Esophagus (tissue), 2 donors: ENCODE measurements around the gene EFCAB6. TPM values are rescaled to one million over a fixed set of nuclear protein-coding genes. Genes with fewer than 3 reads are reported as not detected.

Experiments
- H3K27ac ChIP-seq, 2 donors: one replicate each; pipeline ENCODE4 v1.5.1; 2013; ENCODE audit warnings: low read depth in 2 of 2, mild to moderate bottlenecking in 2 of 2, inconsistent platforms in 1 of 2, low read length in 1 of 2, moderate library complexity in 1 of 2
- H3K27me3 ChIP-seq, 2 donors: one replicate each; pipeline ENCODE4 v1.6.1; 2013; ENCODE audit warnings: low read length in 2 of 2, control low read depth in 1 of 2, mild to moderate bottlenecking in 1 of 2; ENCODE audit not compliant: insufficient read depth in 2 of 2, control insufficient read depth in 1 of 2
- H3K36me3 ChIP-seq, 2 donors: one replicate each; pipeline ENCODE4 v1.6.1; 2013; ENCODE audit warnings: low read length in 1 of 2; ENCODE audit not compliant: control insufficient read depth in 2 of 2, insufficient read depth in 2 of 2
- H3K4me1 ChIP-seq, 2 donors: one replicate each; pipeline ENCODE4 v1.6.1; 2013; ENCODE audit warnings: low read length in 1 of 2; ENCODE audit not compliant: control insufficient read depth in 2 of 2, insufficient read depth in 2 of 2
- H3K4me3 ChIP-seq, 2 donors: one replicate each; pipeline ENCODE4 v1.5.1; 2013; ENCODE audit warnings: low read length in 2 of 2, mild to moderate bottlenecking in 2 of 2, low read depth in 1 of 2, moderate library complexity in 1 of 2
- H3K9me3 ChIP-seq, 2 donors: one replicate each; pipeline ENCODE4 v1.6.1; 2013; ENCODE audit warnings: mild to moderate bottlenecking in 2 of 2, low read depth in 1 of 2, low read length in 1 of 2, moderate library complexity in 1 of 2; ENCODE audit not compliant: control insufficient read depth in 2 of 2, insufficient read depth in 1 of 2
- WGBS, 2 donors: extraction: QIAGEN DNeasy Blood & Tissue Kit; methylation state at CpG; one replicate each; pipeline ENCODE4 v1.1.7; 2013; 5-methylcytosine and 5-hydroxymethylcytosine counted together
- polyA plus RNA-seq, 2 donors: library from polyadenylated mRNA; stranded (reverse); fragments of 200-250 nt; gene quantifications; one replicate each; pipeline ENCODE4 v1.2.3, GENCODE V29; 2013
- donor health status: healthy with polysubstance abuse.
- donor health status: Bipolar disorder and iron deficiency.

EFCAB6 gene
- polyA plus RNA-seq, 2 donors, result 0.24 to 0.29 TPM

GRCh38 chr22:43491737-43492136 lies 320.4 kb downstream of the EFCAB6 start:
- H3K27me3 ChIP-seq, result no peaks in the 10 kb centered on the region
- WGBS, 2 donors, result 96 to 100% methylated on average over 1 of the region's 1 CpG
- H3K27ac ChIP-seq, result no peak overlapping the region
- no peaks in the 10 kb centered on the region for H3K4me1 ChIP-seq
- H3K9me3 ChIP-seq, result no peaks in the 10 kb centered on the region
- H3K4me3 ChIP-seq, result no peak overlapping the region
- H3K36me3 ChIP-seq, result no peaks in the 10 kb centered on the region

- Histone ChIP-seq H3K27ac (no peak overlapping the region), H3K36me3 (no peaks in the 10 kb centered on the region), H3K9me3 (no peaks in the 10 kb centered on the region), H3K4me3 (no peak overlapping the region), H3K27me3 (no peaks in the 10 kb centered on the region), H3K4me1 (no peaks in the 10 kb centered on the region)
- 55 to 58% methylated on average over 3 of the region's 3 CpGs for WGBS, 2 donors
Measured at GRCh38 chr22:43491177-43491576, 320.9 kb downstream of the EFCAB6 start.

GRCh38 chr22:43490311-43490710 lies 321.8 kb downstream of the EFCAB6 start:
- no peaks in the 10 kb centered on the region for H3K27me3 ChIP-seq

DNA sequence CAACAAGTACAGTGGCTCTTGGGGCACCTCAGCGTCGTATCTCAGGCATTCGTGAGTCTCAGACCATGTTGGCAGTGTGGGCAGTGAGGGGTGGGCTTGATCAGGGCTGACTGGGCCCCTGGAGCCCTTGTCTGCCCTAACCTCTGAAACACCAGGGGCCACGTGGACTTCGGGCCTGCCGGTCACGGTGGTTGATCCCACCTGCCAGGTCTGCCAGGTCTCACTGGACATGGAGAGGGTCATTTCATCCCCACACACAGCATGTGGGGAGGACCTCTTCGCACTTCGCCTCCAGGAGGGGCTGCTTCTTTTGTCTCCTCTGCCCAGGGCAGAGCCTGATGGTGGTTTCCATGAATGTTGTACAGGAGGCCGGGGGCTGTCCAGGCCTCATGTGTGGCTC lies 323.2 kb downstream of the EFCAB6 start:
- Histone ChIP-seq H3K4me1 (no peaks in the 10 kb centered on the region), H3K27ac (no peak overlapping the region), H3K36me3 (no peaks in the 10 kb centered on the region), H3K4me3 (no peak overlapping the region), H3K27me3 (no peaks in the 10 kb centered on the region), H3K9me3 (no peaks in the 10 kb centered on the region)
- WGBS, 2 donors, result 77 to 86% methylated on average over 10 of the region's 10 CpGs

More at GRCh38 chr22:43490311-43490710, 321.8 kb downstream of the EFCAB6 start:
- no peak overlapping the region for H3K4me3 ChIP-seq
- 74 to 80% methylated on average over 7 of the region's 7 CpGs for WGBS, 2 donors
- H3K27ac ChIP-seq, result no peak overlapping the region
- no peaks in the 10 kb centered on the region for H3K36me3 ChIP-seq
- H3K9me3 ChIP-seq, result no peaks in the 10 kb centered on the region
- no peaks in the 10 kb centered on the region for H3K4me1 ChIP-seq

DNA sequence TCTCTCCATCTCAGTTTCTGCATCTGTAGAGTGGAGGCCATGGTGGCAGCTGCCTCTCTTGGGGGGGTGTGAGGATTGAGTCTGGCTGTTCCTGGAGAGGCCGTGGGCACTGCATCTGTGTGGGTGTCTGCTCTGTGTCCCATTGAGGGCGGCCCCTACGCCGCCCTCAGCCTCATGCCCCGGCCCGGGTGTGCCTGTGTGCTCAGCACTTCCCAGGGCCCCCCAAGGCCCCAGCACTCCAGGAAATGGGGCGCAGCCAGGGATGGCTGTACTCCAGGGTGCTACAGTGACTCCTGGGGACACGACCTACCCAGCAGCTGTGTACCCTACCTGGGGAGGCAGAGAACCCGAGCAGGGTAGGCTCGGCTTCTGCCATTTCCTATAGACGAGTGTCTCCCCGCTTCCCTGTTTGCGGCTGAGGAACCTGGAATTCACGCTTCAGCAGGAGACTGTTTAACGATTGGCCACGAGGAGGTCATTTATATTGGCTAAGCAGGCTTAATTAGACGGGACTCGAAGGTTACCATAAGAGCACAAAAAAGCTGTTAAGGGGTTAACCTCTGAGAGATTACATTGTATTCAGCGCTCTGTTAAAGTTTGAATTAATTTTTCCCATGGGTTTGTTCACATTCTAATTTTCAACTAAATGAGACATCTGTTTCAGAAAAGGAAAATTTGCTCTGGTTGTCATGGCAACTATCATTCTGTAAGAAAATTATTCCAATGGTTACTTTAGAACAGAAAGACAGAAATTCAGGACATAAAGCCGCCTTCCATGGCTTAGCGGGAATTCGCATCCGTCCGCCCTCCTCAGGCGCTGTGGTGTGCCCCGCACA lies 323.9 kb downstream of the EFCAB6 start:
- Histone ChIP-seq H3K4me3 (no peak overlapping the region), H3K36me3 (no peaks in the 10 kb centered on the region), H3K27me3 (no peaks in the 10 kb centered on the region), H3K27ac (no peak overlapping the region), H3K4me1 (no peaks in the 10 kb centered on the region), H3K9me3 (no peaks in the 10 kb centered on the region)
- 67 to 69% methylated on average over 26 of the region's 26 CpGs for WGBS, 2 donors

DNA sequence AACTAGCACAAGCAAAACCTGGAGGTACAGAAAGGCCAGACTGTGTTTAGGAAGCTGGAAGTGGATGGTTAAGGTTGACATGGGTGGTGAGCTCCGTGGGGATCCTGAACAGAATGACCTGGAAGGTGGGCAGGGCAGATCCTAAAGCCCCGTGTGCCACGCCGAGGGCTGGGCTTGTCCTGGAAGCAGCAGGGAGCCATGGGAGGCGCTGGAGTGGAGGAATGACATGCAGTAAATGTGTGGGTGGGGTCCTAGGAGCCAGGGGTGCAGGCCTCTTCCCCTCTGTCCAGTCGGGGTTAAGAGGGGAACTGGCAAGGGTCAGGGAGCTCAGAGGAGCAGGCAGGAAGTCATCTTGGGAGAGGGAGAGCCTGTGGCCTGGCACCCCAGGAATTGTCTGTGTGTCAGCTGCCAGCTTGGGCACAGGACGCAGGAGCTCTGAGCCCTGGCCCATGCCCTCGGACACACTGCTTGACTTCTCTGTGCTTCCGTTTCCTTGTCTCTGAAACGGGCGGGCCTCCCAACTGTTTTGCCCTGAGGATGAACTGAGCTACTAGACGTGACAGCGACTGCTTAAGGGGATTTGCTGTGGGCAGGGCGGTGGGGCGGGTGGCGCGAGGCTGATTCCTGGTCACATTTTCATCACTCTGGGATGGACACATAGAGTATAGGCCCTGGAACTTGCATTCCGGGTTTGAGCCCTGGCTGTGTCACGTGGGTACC lies 324.6 kb downstream of the EFCAB6 start:
- Histone ChIP-seq H3K9me3 (no peaks in the 10 kb centered on the region), H3K4me1 (no peaks in the 10 kb centered on the region), H3K4me3 (no peak overlapping the region), H3K36me3 (no peaks in the 10 kb centered on the region), H3K27me3 (no peaks in the 10 kb centered on the region), H3K27ac (no peak overlapping the region)
- 67 to 69% methylated on average over 19 of the region's 19 CpGs for WGBS, 2 donors

GRCh38 chr22:43485502-43486089 lies 326.5 kb downstream of the EFCAB6 start:
- WGBS, 2 donors, result 62 to 65% methylated on average over 20 of the region's 20 CpGs
- Histone ChIP-seq H3K4me3 (no peak overlapping the region), H3K9me3 (no peaks in the 10 kb centered on the region), H3K27ac (no peak overlapping the region), H3K27me3 (no peaks in the 10 kb centered on the region), H3K36me3 (no peaks in the 10 kb centered on the region), H3K4me1 (no peaks in the 10 kb centered on the region)

GRCh38 chr22:43484227-43484626 lies 327.9 kb downstream of the EFCAB6 start:
- Histone ChIP-seq H3K9me3 (no peaks in the 10 kb centered on the region), H3K27ac (no peak overlapping the region), H3K4me1 (no peaks in the 10 kb centered on the region), H3K4me3 (no peak overlapping the region), H3K36me3 (no peaks in the 10 kb centered on the region), H3K27me3 (no peaks in the 10 kb centered on the region)
- 74 to 78% methylated on average over 8 of the region's 8 CpGs for WGBS, 2 donors

DNA sequence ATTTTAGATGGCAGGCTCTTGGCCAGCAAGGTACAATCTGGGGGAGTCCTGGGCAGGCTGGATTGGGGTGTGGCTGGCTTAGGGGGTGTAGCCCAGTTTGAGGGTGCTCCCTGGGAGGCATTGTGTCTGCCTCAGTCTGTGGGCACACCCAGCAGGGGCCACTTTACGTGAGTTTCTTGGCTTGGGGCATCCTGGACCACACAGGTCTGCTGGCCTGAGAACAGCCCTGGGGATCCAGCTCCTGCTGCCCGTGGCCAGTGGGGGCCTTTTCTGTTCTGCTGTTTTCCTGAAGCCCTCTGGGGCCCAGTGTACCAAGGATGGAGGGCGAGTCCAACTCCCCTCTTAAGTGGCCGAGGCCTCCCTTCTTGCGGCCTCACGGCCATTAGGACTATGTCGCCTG lies 328.4 kb downstream of the EFCAB6 start:
- Histone ChIP-seq H3K9me3 (no peaks in the 10 kb centered on the region), H3K36me3 (no peaks in the 10 kb centered on the region), H3K27me3 (no peaks in the 10 kb centered on the region), H3K4me1 (no peaks in the 10 kb centered on the region), H3K27ac (no peak overlapping the region), H3K4me3 (no peak overlapping the region)
- WGBS, 2 donors, result 82 to 86% methylated on average over 7 of the region's 7 CpGs
